PFSK-1 (cell line): ENCODE measurements around the gene ZNF90. TPM values are rescaled to one million over a fixed set of nuclear protein-coding genes. Genes with fewer than 3 reads are reported as not detected.

Experiments used
- FOXP2 ChIP-seq: optimal IDR thresholded peaks from 2 replicates; pipeline ENCODE3; 2011; ENCODE audit warnings: borderline replicate concordance, control low read depth, inconsistent platforms; ENCODE audit not compliant: insufficient read depth; ENCODE audit errors: extremely low read length, extremely low read depth
- POLR2AphosphoS5 ChIP-seq: IDR thresholded peaks from 2 replicates; pipeline ENCODE4 v1.6.1; 2012; ENCODE audit warnings: low read depth, mild to moderate bottlenecking, control low read depth, low read length, moderate library complexity
- SIN3A ChIP-seq: IDR thresholded peaks from 2 replicates; pipeline ENCODE4 v1.6.1; 2012; ENCODE audit warnings: mild to moderate bottlenecking, low read length, moderate library complexity, borderline replicate concordance; ENCODE audit not compliant: insufficient read depth
- TAF1 ChIP-seq: IDR thresholded peaks from 2 replicates; pipeline ENCODE4 v1.6.1; 2012; ENCODE audit warnings: low read length, control low read depth, borderline replicate concordance; ENCODE audit not compliant: insufficient read depth
- polyA plus RNA-seq: library from polyadenylated mRNA; unstranded; fragments of >200 nt; gene quantifications from one replicate; pipeline ENCODE4 v1.2.1, GENCODE V29; 2012; ENCODE audit warnings: low read depth, missing spikeins; ENCODE audit not compliant: insufficient read length
- TF ChIP-seq, protein P1 (sequence below), 2 experiments: IDR thresholded peaks; 2 replicates each; pipeline versions ENCODE4 v1.6.1 to v1.8.0; 2011 to 2012; ENCODE audit warnings: low read depth in 2 of 2, low read length in 2 of 2, control low read depth in 1 of 2, inconsistent platforms in 1 of 2, mild to moderate bottlenecking in 1 of 2, moderate library complexity in 1 of 2; ENCODE audit not compliant: insufficient read depth in 1 of 2

ZNF90 gene
- polyA plus RNA-seq = 4.4 TPM

GRCh38 chr19:20077791-20078463 lies at the start of gene ZNF90:
Gene ZNF90, plus strand, starts transcription at chr19:20078000. Its CDS starts 133 bp downstream, at chr19:20078133.
- TF ChIP-seq, protein P1, sequence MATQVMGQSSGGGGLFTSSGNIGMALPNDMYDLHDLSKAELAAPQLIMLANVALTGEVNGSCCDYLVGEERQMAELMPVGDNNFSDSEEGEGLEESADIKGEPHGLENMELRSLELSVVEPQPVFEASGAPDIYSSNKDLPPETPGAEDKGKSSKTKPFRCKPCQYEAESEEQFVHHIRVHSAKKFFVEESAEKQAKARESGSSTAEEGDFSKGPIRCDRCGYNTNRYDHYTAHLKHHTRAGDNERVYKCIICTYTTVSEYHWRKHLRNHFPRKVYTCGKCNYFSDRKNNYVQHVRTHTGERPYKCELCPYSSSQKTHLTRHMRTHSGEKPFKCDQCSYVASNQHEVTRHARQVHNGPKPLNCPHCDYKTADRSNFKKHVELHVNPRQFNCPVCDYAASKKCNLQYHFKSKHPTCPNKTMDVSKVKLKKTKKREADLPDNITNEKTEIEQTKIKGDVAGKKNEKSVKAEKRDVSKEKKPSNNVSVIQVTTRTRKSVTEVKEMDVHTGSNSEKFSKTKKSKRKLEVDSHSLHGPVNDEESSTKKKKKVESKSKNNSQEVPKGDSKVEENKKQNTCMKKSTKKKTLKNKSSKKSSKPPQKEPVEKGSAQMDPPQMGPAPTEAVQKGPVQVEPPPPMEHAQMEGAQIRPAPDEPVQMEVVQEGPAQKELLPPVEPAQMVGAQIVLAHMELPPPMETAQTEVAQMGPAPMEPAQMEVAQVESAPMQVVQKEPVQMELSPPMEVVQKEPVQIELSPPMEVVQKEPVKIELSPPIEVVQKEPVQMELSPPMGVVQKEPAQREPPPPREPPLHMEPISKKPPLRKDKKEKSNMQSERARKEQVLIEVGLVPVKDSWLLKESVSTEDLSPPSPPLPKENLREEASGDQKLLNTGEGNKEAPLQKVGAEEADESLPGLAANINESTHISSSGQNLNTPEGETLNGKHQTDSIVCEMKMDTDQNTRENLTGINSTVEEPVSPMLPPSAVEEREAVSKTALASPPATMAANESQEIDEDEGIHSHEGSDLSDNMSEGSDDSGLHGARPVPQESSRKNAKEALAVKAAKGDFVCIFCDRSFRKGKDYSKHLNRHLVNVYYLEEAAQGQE (IDR thresholded peaks at IDR 0.05; ENCODE audit: insufficient read depth in 1 of 2, low read depth in 2 of 2, low read length in 2 of 2) = peak in 1 of 2 experiments; percentile 19; a peak in 1 of 4 replicates
- TF ChIP-seq SIN3A (peak; percentile 78; the same call in 1 of the 2 replicates), POLR2AphosphoS5 (peak; percentile 83), FOXP2 (no peak), TAF1 (peak; percentile 63; the same call in 1 of the 2 replicates)

GRCh38 chr19:20028611-20029010 lies 49.2 kb upstream of the ZNF90 start:
- TF ChIP-seq TAF1 (no peak), SIN3A (no peak), FOXP2 (no peak), POLR2AphosphoS5 (no peak)
- TF ChIP-seq, protein P1 (IDR thresholded peaks at IDR 0.05; ENCODE audit: insufficient read depth in 1 of 2, low read depth in 2 of 2, low read length in 2 of 2) = no peak

DNA sequence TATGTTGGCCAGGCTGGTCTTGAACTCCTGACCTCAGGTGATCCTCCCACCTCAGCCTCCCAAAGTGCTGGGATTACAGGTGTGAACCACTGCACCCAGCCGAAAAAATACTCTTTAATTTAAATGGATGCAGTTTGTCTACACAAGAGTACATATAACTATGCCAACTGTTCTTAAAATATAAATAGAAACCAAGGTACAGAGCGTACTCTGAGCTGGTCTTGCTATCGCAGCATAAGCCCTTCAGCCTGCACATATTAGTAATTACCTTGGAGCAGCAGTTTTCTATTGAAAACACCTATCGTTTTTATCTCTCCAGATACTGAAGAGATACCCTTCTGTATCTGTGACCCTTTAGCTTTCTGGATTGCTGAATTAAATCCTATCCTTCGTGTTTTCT lies 41.9 kb upstream of the ZNF90 start:
- TF ChIP-seq FOXP2 (no peak), TAF1 (no peak), SIN3A (no peak), POLR2AphosphoS5 (no peak)
- TF ChIP-seq, protein P1 (IDR thresholded peaks at IDR 0.05; ENCODE audit: insufficient read depth in 1 of 2, low read depth in 2 of 2, low read length in 2 of 2) = no peak

GRCh38 chr19:20038358-20039202 lies 39.2 kb upstream of the ZNF90 start:
- TF ChIP-seq, protein P1 (IDR thresholded peaks at IDR 0.05; ENCODE audit: insufficient read depth in 1 of 2, low read depth in 2 of 2, low read length in 2 of 2) = no peak
- TF ChIP-seq SIN3A = no peak
- no peak for TF ChIP-seq FOXP2
- TF ChIP-seq TAF1 = no peak
- TF ChIP-seq POLR2AphosphoS5 = no peak
